ENCODE results near the gene SRC.
A peak's percentile ranks its signal among the peaks of the same experiment; 100 is the strongest.

Gene SRC

DNA sequence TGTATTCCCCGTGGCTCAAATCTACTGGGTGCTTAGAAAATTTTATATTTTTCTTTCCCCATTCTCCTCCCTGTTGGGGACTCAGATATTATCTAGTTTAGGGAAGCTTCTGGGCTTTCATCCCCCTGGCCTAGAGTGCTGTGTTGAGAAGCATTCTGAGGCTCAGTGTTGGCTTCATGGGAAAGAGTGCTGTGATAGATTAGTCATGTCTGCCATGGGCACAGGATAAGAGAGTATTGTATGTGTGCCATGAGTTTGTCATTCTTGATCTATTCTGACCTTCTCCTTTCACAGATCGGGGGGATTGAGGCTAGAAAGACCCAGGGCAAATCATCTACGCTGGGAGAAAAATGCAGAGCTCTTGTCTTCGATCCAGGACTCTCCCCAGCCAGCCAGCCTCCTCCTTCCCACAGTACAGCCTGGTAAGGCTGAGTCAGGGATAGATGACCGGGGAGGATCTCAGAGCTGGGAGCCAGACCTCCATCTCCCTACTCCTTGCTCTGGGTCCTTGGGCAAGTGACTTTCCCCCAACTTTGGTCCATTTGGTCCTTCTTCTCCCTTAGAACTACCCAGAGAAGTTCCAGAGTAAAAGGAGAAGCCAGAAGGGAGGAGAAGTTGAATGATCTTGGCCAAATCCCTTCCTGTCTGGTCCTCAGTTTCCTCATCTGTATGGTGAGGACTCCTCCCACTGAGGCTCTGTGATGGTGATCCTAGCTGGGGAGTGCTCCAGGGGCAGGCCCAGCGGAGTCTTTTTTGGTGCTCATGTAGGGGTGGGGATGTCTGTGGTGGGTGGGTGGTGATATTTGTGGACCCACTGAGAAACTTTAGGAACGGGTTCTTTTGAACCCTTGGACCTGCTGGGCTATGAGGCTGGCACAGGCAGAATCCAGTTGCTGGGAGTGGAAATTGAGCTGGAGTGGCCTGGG, 5.0 kb downstream of the SRC start:
- DNase-seq (ENCODE audit: low read depth), result peak; percentile 35
- TF ChIP-seq, protein P1, sequence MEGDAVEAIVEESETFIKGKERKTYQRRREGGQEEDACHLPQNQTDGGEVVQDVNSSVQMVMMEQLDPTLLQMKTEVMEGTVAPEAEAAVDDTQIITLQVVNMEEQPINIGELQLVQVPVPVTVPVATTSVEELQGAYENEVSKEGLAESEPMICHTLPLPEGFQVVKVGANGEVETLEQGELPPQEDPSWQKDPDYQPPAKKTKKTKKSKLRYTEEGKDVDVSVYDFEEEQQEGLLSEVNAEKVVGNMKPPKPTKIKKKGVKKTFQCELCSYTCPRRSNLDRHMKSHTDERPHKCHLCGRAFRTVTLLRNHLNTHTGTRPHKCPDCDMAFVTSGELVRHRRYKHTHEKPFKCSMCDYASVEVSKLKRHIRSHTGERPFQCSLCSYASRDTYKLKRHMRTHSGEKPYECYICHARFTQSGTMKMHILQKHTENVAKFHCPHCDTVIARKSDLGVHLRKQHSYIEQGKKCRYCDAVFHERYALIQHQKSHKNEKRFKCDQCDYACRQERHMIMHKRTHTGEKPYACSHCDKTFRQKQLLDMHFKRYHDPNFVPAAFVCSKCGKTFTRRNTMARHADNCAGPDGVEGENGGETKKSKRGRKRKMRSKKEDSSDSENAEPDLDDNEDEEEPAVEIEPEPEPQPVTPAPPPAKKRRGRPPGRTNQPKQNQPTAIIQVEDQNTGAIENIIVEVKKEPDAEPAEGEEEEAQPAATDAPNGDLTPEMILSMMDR (conservative IDR thresholded peaks at IDR 0.05; ENCODE audit: low read length), result no peak
- H3K4me3 ChIP-seq (ENCODE audit: low read length), result no peak overlapping the region

DNA sequence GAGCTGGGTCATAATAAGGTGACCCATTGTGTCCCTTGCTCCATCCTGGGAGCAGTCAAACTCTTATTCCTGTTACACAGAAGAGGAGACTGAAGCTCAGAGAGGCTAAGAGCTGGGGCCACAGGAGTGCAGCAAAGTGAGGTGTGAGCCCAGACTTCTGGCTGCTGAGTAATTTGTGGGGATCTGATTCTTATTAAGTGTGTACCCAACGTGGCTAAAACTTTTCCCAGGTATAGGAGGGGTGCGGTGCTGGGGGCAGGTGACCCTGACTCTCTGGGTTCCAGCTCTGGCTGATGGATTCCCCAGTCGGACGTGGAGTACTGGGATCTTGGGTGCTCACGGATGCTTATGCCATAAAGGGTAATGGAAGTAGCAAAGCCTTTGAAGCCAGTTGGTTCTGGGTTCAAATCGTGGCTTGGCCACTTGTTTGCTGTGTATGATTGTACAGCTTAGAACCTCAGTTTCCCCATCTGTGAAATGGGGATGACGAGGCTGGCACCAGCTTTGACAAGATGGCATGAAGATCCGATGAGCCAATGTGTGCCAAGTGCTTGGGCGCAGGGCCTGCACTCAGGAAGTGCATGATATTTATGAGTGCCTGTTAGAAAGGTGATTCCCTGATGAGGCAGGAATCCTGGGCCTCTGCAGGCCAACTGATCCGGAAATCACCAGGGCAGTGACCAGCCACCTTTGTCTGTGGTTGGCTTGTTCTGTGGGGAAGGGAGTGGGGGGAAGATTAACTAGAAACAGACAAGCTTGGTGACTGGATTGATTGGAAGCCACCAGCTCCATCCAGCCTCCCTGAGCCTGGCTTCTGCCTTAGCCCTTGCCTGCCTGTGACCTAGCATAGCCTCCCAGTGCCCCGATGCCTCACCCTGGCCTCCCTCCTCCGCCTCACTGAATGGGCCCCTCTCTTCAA, 6.0 kb downstream of the SRC start:
- H3K4me3 ChIP-seq (ENCODE audit: low read length), result no peak overlapping the region
- TF ChIP-seq, protein P1 (conservative IDR thresholded peaks at IDR 0.05; ENCODE audit: low read length), result no peak
- DNase-seq (ENCODE audit: low read depth), result peak; percentile 46

DNA sequence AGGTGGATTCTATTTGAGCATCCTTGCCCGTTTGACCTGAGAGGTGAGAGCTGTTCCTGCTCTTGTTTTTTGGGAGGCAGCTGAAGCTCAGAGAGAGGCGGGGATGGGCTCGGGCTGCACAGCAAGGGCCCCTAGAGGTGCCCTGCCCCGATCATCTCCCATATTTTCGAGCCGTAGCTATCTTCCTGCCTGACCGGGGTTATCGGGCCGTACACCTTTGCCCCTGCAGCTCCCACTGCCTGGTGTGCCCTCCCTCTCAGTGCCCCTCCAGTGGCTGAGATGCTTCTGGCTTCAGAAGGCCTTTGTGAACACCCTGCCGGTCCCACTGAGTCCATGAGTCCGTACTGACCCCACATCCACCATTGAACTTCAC, 6.7 kb downstream of the SRC start:
- no peak overlapping the region for H3K4me3 ChIP-seq (ENCODE audit: low read length)
- TF ChIP-seq, protein P1 (conservative IDR thresholded peaks at IDR 0.05; ENCODE audit: low read length), result no peak
- DNase-seq (ENCODE audit: low read depth), result no peak

DNA sequence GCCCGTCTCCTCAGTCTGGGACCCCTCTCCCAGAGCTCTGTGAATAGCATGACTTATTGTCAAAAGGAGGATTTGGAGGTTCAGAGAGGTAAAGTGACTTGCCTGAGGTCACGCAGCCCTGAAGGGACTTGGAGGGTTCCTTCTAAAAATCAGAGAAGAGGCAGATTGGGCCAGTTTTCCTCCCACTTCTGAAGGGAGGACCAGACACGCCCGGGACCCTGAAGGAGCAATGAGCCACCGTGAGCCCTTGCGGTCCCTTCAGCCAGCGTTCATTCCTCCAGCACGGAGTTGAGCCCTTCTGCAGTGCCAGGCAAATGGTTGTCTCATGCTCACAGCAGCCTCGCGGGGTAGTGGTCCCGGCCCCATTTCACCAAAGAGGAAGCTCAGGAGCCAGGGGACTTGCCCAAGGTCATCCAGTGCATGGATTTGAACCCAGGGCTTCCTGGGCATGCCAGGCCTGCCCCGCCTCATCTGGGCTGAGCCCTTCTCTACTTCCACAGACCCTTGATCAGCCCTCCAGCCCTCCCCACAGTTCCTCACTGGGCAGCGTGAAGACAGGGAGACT, 7.4 kb downstream of the SRC start:
- no peak for DNase-seq (ENCODE audit: low read depth)
- H3K4me3 ChIP-seq (ENCODE audit: low read length), result no peak overlapping the region
- TF ChIP-seq, protein P1 (conservative IDR thresholded peaks at IDR 0.05; ENCODE audit: low read length), result no peak

DNA sequence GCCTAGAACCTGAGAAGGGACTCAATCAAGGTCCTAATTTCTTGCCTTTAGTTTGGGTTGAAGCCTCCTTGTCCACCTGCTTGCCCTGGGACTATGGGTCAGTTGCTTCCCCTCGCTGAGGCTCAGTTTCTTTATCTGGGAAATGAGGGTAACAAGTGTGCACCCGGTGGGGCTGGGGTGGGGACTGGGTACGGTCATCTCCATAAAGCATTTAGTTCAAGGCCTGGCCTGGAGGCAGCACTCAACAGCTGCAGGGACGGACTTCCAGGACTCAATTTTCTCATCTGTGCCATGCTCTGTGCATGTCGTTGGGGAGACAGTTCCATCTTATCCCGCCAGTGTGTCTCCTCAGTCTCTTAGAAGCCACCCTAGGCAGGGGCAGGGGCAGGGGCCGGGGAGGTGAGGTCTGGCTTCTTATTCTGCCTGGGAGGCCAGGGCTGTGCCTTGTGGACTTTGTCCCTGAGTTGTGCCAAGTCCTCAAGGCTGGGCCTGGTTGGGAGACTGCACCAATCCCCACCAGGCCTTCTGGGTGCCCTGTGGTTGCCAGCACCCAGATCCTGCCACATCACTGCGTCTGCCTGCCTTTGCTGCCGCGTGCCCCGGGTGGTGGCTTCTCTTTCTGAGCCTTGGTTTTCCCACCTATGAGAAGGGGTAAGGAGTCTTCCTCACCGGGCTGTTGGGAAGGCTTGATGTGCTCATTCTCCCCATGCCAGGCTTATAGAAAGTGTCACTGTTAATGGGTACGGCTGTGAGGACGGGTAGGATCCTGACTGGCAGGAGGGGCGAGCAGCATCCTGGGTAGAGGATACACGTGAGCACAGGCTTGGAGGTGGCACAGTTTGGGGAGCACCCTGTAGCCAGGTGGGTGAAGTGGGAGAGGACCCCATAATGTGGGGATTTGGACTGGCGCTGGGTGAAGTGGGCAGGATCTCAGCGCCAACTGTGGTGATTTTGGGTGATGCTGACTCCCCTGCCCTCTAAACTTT, 8.6 kb downstream of the SRC start:
- TF ChIP-seq, protein P1 (conservative IDR thresholded peaks at IDR 0.05; ENCODE audit: low read length), result no peak
- no peak for DNase-seq (ENCODE audit: low read depth)
- no peak overlapping the region for H3K4me3 ChIP-seq (ENCODE audit: low read length)

Measured in AG10803 (cell line).